GM21619 (cell line): ENCODE results near the gene TSPAN2.

ENCODE experiments used
- ATAC-seq: cut with Tn5 transposase; IDR thresholded peaks from one replicate; pipeline ENCODE4 v1.9.1; 2021; ENCODE audit not compliant: unreplicated experiment

TSPAN2 gene

GRCh38 chr1:115114308-115114707 is 25.0 kb upstream of the TSPAN2 start:
- no peak for ATAC-seq

- no peak for ATAC-seq
Observed at GRCh38 chr1:115113766-115114165, 24.5 kb upstream of the TSPAN2 start.

GRCh38 chr1:115112496-115113375 is 23.4 kb upstream of the TSPAN2 start:
- no peak for ATAC-seq

GRCh38 chr1:115107516-115108260 is 18.4 kb upstream of the TSPAN2 start:
- no peak for ATAC-seq

GRCh38 chr1:115105831-115106230 is 16.5 kb upstream of the TSPAN2 start:
- ATAC-seq, result no peak

GRCh38 chr1:115099693-115100050 is 10.4 kb upstream of the TSPAN2 start:
- ATAC-seq, result peak; percentile 21

GRCh38 chr1:115098979-115099692 is 9.8 kb upstream of the TSPAN2 start:
- ATAC-seq, result peak; percentile 95

GRCh38 chr1:115092175-115092574 is 2.9 kb upstream of the TSPAN2 start:
- no peak for ATAC-seq

GRCh38 chr1:115091572-115091971 is 2.3 kb upstream of the TSPAN2 start:
- no peak for ATAC-seq

- ATAC-seq, result no peak
Observed at GRCh38 chr1:115090956-115091355, 1.7 kb upstream of the TSPAN2 start.

GRCh38 chr1:115090540-115090939 is 1.2 kb upstream of the TSPAN2 start:
- ATAC-seq, result no peak

GRCh38 chr1:115090186-115090490 is 835 bp upstream of the TSPAN2 start:
- ATAC-seq, result no peak

GRCh38 chr1:115088871-115089419 is 358 bp downstream of the TSPAN2 start:
- no peak for ATAC-seq

GRCh38 chr1:115088115-115088778 is 1.1 kb downstream of the TSPAN2 start:
- no peak for ATAC-seq

- no peak for ATAC-seq
Observed at GRCh38 chr1:115086176-115086830, 3.0 kb downstream of the TSPAN2 start.

GRCh38 chr1:115084902-115085511 is 4.3 kb downstream of the TSPAN2 start:
- ATAC-seq, result no peak

GRCh38 chr1:115082949-115083348 is 6.4 kb downstream of the TSPAN2 start:
- ATAC-seq, result no peak

GRCh38 chr1:115078708-115079107 is 10.6 kb downstream of the TSPAN2 start:
- ATAC-seq, result no peak

- no peak for ATAC-seq
Observed at GRCh38 chr1:115077984-115078330, 11.3 kb downstream of the TSPAN2 start.
